ENCODE results near the gene ZNHIT1. TPM values are rescaled to one million over a fixed set of nuclear protein-coding genes. Genes with fewer than 3 reads are reported as not detected.
A peak's percentile ranks its signal among the peaks of the same experiment; 100 is the strongest.
"Not testable (repeated sequence)": the region's sequence is repeated elsewhere in the genome, so short reads cannot be mapped to it uniquely, and the experiment has no call there.

The ZNHIT1 gene
- total RNA-seq, 2 experiments from 2014 or later, result 31.7 to 35.3 TPM

GRCh38 chr7:101195884-101196283 is 22.1 kb upstream of the ZNHIT1 start:
- Mint-ChIP-seq H3K36me3 (ENCODE audit: low read depth) (no peaks in the 10 kb centered on the region), H3K27me3 (ENCODE audit: low read depth) (peaks cover 7% of the 10 kb centered on the region), H3K4me1 (ENCODE audit: low read depth) (peaks cover 3% of the 10 kb centered on the region), H3K4me3 (no peak overlapping the region), H3K9me3 (no peaks in the 10 kb centered on the region), H3K27ac (no peak overlapping the region)
- CTCF ChIA-PET, result interaction anchor here (0.8 to 7.7 kb wide), 3 partner anchors 48 to 87 kb away, joined by 3 to 233 read pairs (median 3); no protein-coding TSS in a partner anchor
- intact Hi-C loops (cut with micrococcal nuclease), result no loop called here
- DNase-seq, result no peak

- intact Hi-C loops (cut with micrococcal nuclease), result no loop called here
- H3K27me3 Mint-ChIP-seq (ENCODE audit: low read depth), result peaks cover 19% of the 10 kb centered on the region
- H3K36me3 Mint-ChIP-seq (ENCODE audit: low read depth), result no peaks in the 10 kb centered on the region
- no peak overlapping the region for H3K27ac Mint-ChIP-seq
- H3K4me3 Mint-ChIP-seq, result no peak overlapping the region
- no peaks in the 10 kb centered on the region for H3K9me3 Mint-ChIP-seq
- DNase-seq, result no peak
- CTCF ChIA-PET, result no interaction called here
- H3K4me1 Mint-ChIP-seq (ENCODE audit: low read depth), result peaks cover 10% of the 10 kb centered on the region
Measured at GRCh38 chr7:101197991-101198390, 20.0 kb upstream of the ZNHIT1 start.

GRCh38 chr7:101198476-101198875 is 19.5 kb upstream of the ZNHIT1 start:
- peaks cover 20% of the 10 kb centered on the region for H3K27me3 Mint-ChIP-seq (ENCODE audit: low read depth)
- intact Hi-C loops (cut with micrococcal nuclease), result no loop called here
- no peaks in the 10 kb centered on the region for H3K9me3 Mint-ChIP-seq
- no peaks in the 10 kb centered on the region for H3K36me3 Mint-ChIP-seq (ENCODE audit: low read depth)
- CTCF ChIA-PET, result no interaction called here
- H3K4me1 Mint-ChIP-seq (ENCODE audit: low read depth), result peaks cover 11% of the 10 kb centered on the region
- H3K4me3 Mint-ChIP-seq, result no peak overlapping the region
- no peak overlapping the region for H3K27ac Mint-ChIP-seq
- DNase-seq, result no peak

- H3K36me3 Mint-ChIP-seq (ENCODE audit: low read depth); H3K4me3 Mint-ChIP-seq; intact Hi-C loops (cut with micrococcal nuclease); H3K27ac Mint-ChIP-seq; DNase-seq; H3K9me3 Mint-ChIP-seq: not testable (repeated sequence)
- Mint-ChIP-seq H3K27me3 (ENCODE audit: low read depth) (peaks cover 21% of the 10 kb centered on the region), H3K4me1 (ENCODE audit: low read depth) (peaks cover 14% of the 10 kb centered on the region)
- CTCF ChIA-PET, result interaction anchor here (0.6 to 1.4 kb wide), 3 partner anchors 19 to 56 kb away, joined by 3 to 8 read pairs (median 4); partner anchors contain the start of gene ZNHIT1
Measured at GRCh38 chr7:101199522-101199921, 18.4 kb upstream of the ZNHIT1 start.

GRCh38 chr7:101200504-101200861 is 17.5 kb upstream of the ZNHIT1 start:
- intact Hi-C loops (cut with micrococcal nuclease), result loop anchor here (5.0 kb wide), 2 partner anchors 42 to 82 kb away; no protein-coding TSS in a partner anchor
- H3K4me1 Mint-ChIP-seq (ENCODE audit: low read depth), result peaks cover 14% of the 10 kb centered on the region
- no peak overlapping the region for H3K27ac Mint-ChIP-seq

GRCh38 chr7:101200862-101201599 is 16.9 kb upstream of the ZNHIT1 start, which contains the start of gene MOGAT3:
Gene MOGAT3 (minus strand): TSS chr7:101201036. CDS start chr7:101200854, 182 bp downstream.
- H3K4me3 Mint-ChIP-seq, result no peak within 1 kb of the TSS
- peaks cover 14% of the 10 kb centered on the region for H3K4me1 Mint-ChIP-seq (ENCODE audit: low read depth)
- no peaks in the 10 kb centered on the region for H3K36me3 Mint-ChIP-seq (ENCODE audit: low read depth)
- no peak within 1 kb of the TSS for H3K27ac Mint-ChIP-seq
- intact Hi-C loops (cut with micrococcal nuclease), result loop anchor here (5.0 kb wide), 2 partner anchors 41 to 81 kb away; no protein-coding TSS in a partner anchor
- DNase-seq, result no peak
- CTCF ChIA-PET, result interaction anchor here (1.4 kb wide), 1 partner anchor 17 kb away, joined by 3 read pairs; the partner anchor contains the start of gene ZNHIT1
- H3K27me3 Mint-ChIP-seq (ENCODE audit: low read depth), result peaks cover 21% of the 10 kb centered on the region
- no peaks in the 10 kb centered on the region for H3K9me3 Mint-ChIP-seq

More at GRCh38 chr7:101200504-101200861, 17.5 kb upstream of the ZNHIT1 start:
- Mint-ChIP-seq H3K27me3 (ENCODE audit: low read depth) (peaks cover 21% of the 10 kb centered on the region), H3K9me3 (no peaks in the 10 kb centered on the region), H3K36me3 (ENCODE audit: low read depth) (no peaks in the 10 kb centered on the region), H3K4me3 (no peak overlapping the region)
- DNase-seq, result no peak
- CTCF ChIA-PET, result interaction anchor here (1.4 kb wide), 2 partner anchors 18 to 57 kb away, joined by 3 to 8 read pairs; partner anchors contain the start of gene ZNHIT1

- Mint-ChIP-seq H3K4me3 (no peak overlapping the region), H3K36me3 (ENCODE audit: low read depth) (peaks cover 5% of the 10 kb centered on the region), H3K9me3 (no peaks in the 10 kb centered on the region), H3K4me1 (ENCODE audit: low read depth) (peaks cover 14% of the 10 kb centered on the region), H3K27me3 (ENCODE audit: low read depth) (peaks cover 21% of the 10 kb centered on the region), H3K27ac (no peak overlapping the region)
- DNase-seq, result no peak
- intact Hi-C loops (cut with micrococcal nuclease), result loop anchor here (5.0 kb wide), 2 partner anchors 40 to 80 kb away; no protein-coding TSS in a partner anchor
- CTCF ChIA-PET, result interaction anchor here (0.9 to 1.0 kb wide), 3 partner anchors 8 to 58 kb away, joined by 3 to 9 read pairs (median 5); no protein-coding TSS in a partner anchor
Measured at GRCh38 chr7:101201695-101202602, 16.0 kb upstream of the ZNHIT1 start.

- Mint-ChIP-seq H3K27me3 (ENCODE audit: low read depth) (peaks cover 21% of the 10 kb centered on the region), H3K9me3 (no peaks in the 10 kb centered on the region), H3K27ac (no peak overlapping the region), H3K4me1 (ENCODE audit: low read depth) (peaks cover 14% of the 10 kb centered on the region), H3K4me3 (no peak overlapping the region), H3K36me3 (ENCODE audit: low read depth) (peaks cover 5% of the 10 kb centered on the region)
- CTCF ChIA-PET, result interaction anchor here (0.9 to 2.3 kb wide), 5 partner anchors 8 to 68 kb away, joined by 3 to 9 read pairs (median 5); no protein-coding TSS in a partner anchor
- intact Hi-C loops (cut with micrococcal nuclease), result loop anchor here (5.0 kb wide), 2 partner anchors 40 to 80 kb away; no protein-coding TSS in a partner anchor
- DNase-seq, result no peak
Measured at GRCh38 chr7:101202603-101202918, 15.4 kb upstream of the ZNHIT1 start.

- CTCF ChIA-PET, result interaction anchor here (0.6 to 2.3 kb wide), 6 partner anchors 11 to 313 kb away, joined by 3 to 6 read pairs (median 4); no protein-coding TSS in a partner anchor
Measured at GRCh38 chr7:101203740-101204738, 13.9 kb upstream of the ZNHIT1 start.

GRCh38 chr7:101205901-101206664 is 11.9 kb upstream of the ZNHIT1 start:
- Mint-ChIP-seq H3K27me3 (ENCODE audit: low read depth) (peaks cover 13% of the 10 kb centered on the region), H3K9me3 (no peaks in the 10 kb centered on the region)
- intact Hi-C loops (cut with micrococcal nuclease), result no loop called here

More at GRCh38 chr7:101203740-101204738, 13.9 kb upstream of the ZNHIT1 start:
- peak; percentile 27 for DNase-seq
- peak overlapping the region; percentile 61 for H3K4me3 Mint-ChIP-seq
- peaks cover 21% of the 10 kb centered on the region for H3K27me3 Mint-ChIP-seq (ENCODE audit: low read depth)
- peak overlapping the region; percentile 54 for H3K27ac Mint-ChIP-seq
- not testable (repeated sequence) for H3K36me3 Mint-ChIP-seq (ENCODE audit: low read depth); H3K9me3 Mint-ChIP-seq
- intact Hi-C loops (cut with micrococcal nuclease), result loop anchor here (5.0 kb wide), 2 partner anchors 38 to 78 kb away; no protein-coding TSS in a partner anchor
- peaks cover 14% of the 10 kb centered on the region for H3K4me1 Mint-ChIP-seq (ENCODE audit: low read depth)

More at GRCh38 chr7:101205901-101206664, 11.9 kb upstream of the ZNHIT1 start:
- H3K27ac Mint-ChIP-seq, result no peak overlapping the region
- H3K36me3 Mint-ChIP-seq (ENCODE audit: low read depth), result peaks cover 11% of the 10 kb centered on the region
- CTCF ChIA-PET, result interaction anchor here (1.8 kb wide), 1 partner anchor 14 kb away, joined by 5 read pairs; no protein-coding TSS in a partner anchor
- no peak overlapping the region for H3K4me3 Mint-ChIP-seq
- peaks cover 9% of the 10 kb centered on the region for H3K4me1 Mint-ChIP-seq (ENCODE audit: low read depth)
- no peak for DNase-seq

All from activated naive CD4-positive, alpha-beta T cell treated with anti-CD3 and anti-CD28 coated beads for 36 hours (primary cell).